Subcutaneous abdominal adipose tissue (tissue), 5 donors: ENCODE measurements around the gene CALR3.
"Not testable (repeated sequence)": the region's sequence is repeated elsewhere in the genome, so short reads cannot be mapped to it uniquely, and the experiment has no call there.

ENCODE experiments used
- H3K27ac ChIP-seq: one replicate; pipeline ENCODE4 v1.7.0; 2013; ENCODE audit warnings: low read depth, mild to moderate bottlenecking, inconsistent platforms, low read length, moderate library complexity
- H3K27me3 ChIP-seq, 5 donors: one replicate each; pipeline ENCODE4 v1.7.0; 2013; ENCODE audit warnings: low read length in 5 of 5, inconsistent platforms in 1 of 5; ENCODE audit not compliant: control insufficient read depth in 5 of 5, insufficient read depth in 4 of 5
- H3K36me3 ChIP-seq, 5 donors: one replicate each; pipeline ENCODE4 v1.7.0; 2013; ENCODE audit warnings: low read length in 5 of 5; ENCODE audit not compliant: control insufficient read depth in 5 of 5, insufficient read depth in 5 of 5
- H3K4me1 ChIP-seq, 5 donors: one replicate each; pipeline ENCODE4 v1.7.0; 2013; ENCODE audit warnings: low read length in 5 of 5, mild to moderate bottlenecking in 3 of 5, moderate library complexity in 1 of 5; ENCODE audit not compliant: control insufficient read depth in 5 of 5, insufficient read depth in 5 of 5
- H3K4me3 ChIP-seq, 5 donors: one replicate each; pipeline ENCODE4 v1.7.0; 2013; ENCODE audit warnings: low read length in 5 of 5, low read depth in 1 of 5
- H3K9ac ChIP-seq, 5 donors: one replicate each; pipeline ENCODE4 v1.7.0; 2013; ENCODE audit warnings: low read length in 5 of 5, mild to moderate bottlenecking in 4 of 5, moderate library complexity in 3 of 5
- H3K9me3 ChIP-seq, 5 donors: one replicate each; pipeline ENCODE4 v1.7.0; 2013; ENCODE audit warnings: low read length in 5 of 5; ENCODE audit not compliant: control insufficient read depth in 5 of 5
- donor health status: healthy.
- donor health status: healthy.
- donor health status: healthy.
- donor health status: healthy.
- donor health status: healthy.

CALR3 gene

DNA sequence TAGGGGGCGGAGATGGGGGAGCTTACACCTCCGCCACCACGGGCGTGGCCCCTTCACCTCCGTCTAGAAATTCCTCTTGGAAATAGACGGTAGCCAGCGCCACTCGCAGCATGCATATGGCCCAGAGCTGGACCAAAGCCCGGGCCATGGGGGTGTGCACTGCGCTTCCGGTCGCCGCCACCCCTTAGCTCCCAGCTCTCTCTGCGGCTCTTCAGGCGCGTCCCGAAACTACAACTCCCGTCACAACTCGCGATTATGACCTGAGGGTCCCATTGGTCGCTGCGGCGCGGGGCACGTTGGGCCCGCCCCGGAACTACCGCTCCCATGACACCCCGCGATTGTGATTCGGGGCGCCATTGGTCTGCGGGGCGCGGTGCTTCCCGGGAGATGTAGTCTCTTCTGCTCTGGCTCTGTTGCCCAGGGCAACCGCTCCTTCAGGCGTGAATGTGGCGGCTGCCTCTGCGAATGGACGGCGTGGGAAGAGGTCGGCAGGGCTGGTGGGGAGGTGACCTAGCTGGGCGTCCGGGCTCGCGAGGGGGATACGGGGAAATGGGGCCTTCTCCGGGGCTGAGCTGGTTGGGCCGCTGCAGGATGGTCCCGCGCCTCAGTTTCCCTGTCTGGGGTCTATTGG, at the start of gene CALR3, which contains the start of gene C19orf44:
Gene CALR3 (minus strand): TSS at position 186 of the 631 bp plus-strand sequence. CDS start 38 bp downstream, at position 148.
Gene C19orf44 (plus strand): TSS at position 413 of the 631 bp plus-strand sequence. CDS start 4,399 bp downstream, outside the sequence.
- H3K27me3 ChIP-seq: no peaks in the 10 kb centered on the region
- peak within 1 kb of the TSS; percentile 48 to 81 (median 64) for H3K9ac ChIP-seq
- H3K27ac ChIP-seq: peak within 1 kb of the TSS; percentile 54
- H3K36me3 ChIP-seq: peaks cover 0 to 6% (median 0%) of the 10 kb centered on the region in 5 donors
- peaks cover 2 to 16% (median 15%) of the 10 kb centered on the region in 5 donors for H3K4me1 ChIP-seq
- H3K9me3 ChIP-seq: no peaks in the 10 kb centered on the region
- peak within 1 kb of the TSS; percentile 70 to 90 (median 84) for H3K4me3 ChIP-seq

GRCh38 chr19:16544473-16545231, 48.7 kb upstream of the CALR3 start:
- Histone ChIP-seq H3K9me3 (no peaks in the 10 kb centered on the region), H3K4me3 (no peak overlapping the region), H3K27ac (no peak overlapping the region), H3K4me1 (peaks cover 5 to 33% (median 27%) of the 10 kb centered on the region in 5 donors), H3K36me3 (peaks cover 0 to 4% (median 2%) of the 10 kb centered on the region in 5 donors), H3K27me3 (no peaks in the 10 kb centered on the region), H3K9ac (no peak overlapping the region)

DNA sequence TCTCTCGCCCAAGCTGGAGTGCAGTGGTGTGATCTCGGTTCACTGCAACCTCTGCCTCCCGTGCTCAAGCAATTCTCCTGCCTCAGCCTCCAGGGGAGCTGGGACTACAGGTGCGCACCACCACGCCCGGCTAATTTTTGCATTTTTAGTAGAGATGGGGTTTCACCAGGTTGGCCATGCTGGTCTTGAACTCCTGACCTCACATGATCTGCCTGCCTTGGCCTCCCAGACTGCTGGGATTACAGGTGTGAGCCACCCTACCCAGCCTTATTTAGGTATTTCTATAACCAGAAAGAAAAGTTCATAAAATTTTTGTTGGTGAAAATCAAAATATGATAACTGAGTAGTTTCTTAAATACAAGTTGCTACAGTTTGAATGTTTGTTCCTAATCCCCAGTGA, 47.8 kb upstream of the CALR3 start:
- not testable (repeated sequence) for H3K9me3 ChIP-seq, H3K27ac ChIP-seq, H3K4me3 ChIP-seq, H3K27me3 ChIP-seq, H3K36me3 ChIP-seq, H3K9ac ChIP-seq
- H3K4me1 ChIP-seq: peaks cover 5 to 36% (median 31%) of the 10 kb centered on the region in 5 donors

DNA sequence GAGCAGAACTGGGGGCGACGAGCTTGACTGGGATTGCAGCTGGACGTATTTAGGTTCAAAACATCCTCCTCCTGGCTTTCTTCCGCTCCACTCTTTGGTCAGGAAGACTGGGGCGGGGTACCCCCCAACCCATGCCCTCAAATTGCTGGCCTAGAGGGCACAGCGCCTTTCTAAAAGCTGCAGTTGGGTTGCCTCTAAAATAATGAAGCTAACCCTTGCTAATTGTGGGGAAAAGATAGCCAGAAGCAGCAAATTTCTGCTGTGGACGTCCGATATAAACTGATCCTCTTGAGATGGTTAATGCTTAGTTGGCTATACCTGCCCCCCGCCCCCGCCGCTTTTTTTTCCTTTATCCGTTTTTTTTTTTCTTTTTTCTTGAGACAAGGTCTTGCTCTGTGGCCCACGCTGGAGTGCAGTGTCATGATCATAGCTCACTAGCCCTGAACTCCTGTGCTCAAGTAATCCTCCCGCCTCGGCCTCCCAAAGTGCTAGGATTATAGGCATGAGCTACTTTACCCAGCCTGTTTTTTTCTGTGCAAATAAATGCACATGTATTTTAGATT, 47.0 kb upstream of the CALR3 start:
- peak overlapping the region; percentile 87 to 96 (median 92) for H3K4me3 ChIP-seq
- H3K27me3 ChIP-seq: no peaks in the 10 kb centered on the region
- peak overlapping the region; percentile 63 to 97 (median 90) for H3K9ac ChIP-seq
- H3K4me1 ChIP-seq: peaks cover 5 to 36% (median 32%) of the 10 kb centered on the region in 5 donors
- peak overlapping the region; percentile 81 for H3K27ac ChIP-seq
- no peaks in the 10 kb centered on the region for H3K9me3 ChIP-seq
- peaks cover 0 to 16% (median 6%) of the 10 kb centered on the region in 5 donors for H3K36me3 ChIP-seq

- Histone ChIP-seq H3K27me3 (no peaks in the 10 kb centered on the region), H3K4me3 (peak within 1 kb of the TSS; percentile 87 to 96 (median 92)), H3K4me1 (peaks cover 5 to 36% (median 34%) of the 10 kb centered on the region in 5 donors), H3K9ac (peak within 1 kb of the TSS; percentile 84 to 97 (median 90)), H3K36me3 (peaks cover 0 to 23% (median 13%) of the 10 kb centered on the region in 5 donors), H3K27ac (peak within 1 kb of the TSS; percentile 81), H3K9me3 (no peaks in the 10 kb centered on the region)
Measured at GRCh38 chr19:16542045-16542909, 46.3 kb upstream of the CALR3 start, which contains the start of gene CHERP. Gene CHERP (minus strand): TSS chr19:16542437. CDS start chr19:16542378, 59 bp downstream.

- Histone ChIP-seq H3K36me3 (peaks cover 0 to 29% (median 19%) of the 10 kb centered on the region in 5 donors), H3K4me3 (peak overlapping the region; percentile 87 to 96 (median 88)), H3K9me3 (no peaks in the 10 kb centered on the region), H3K4me1 (peaks cover 5 to 36% (median 34%) of the 10 kb centered on the region in 5 donors), H3K27me3 (no peaks in the 10 kb centered on the region), H3K27ac (peak overlapping the region; percentile 81), H3K9ac (peak overlapping the region; percentile 84 to 97 (median 90))
Measured at GRCh38 chr19:16541526-16542044, 45.6 kb upstream of the CALR3 start.

- H3K9me3 ChIP-seq: no peaks in the 10 kb centered on the region
- peaks cover 0 to 33% (median 25%) of the 10 kb centered on the region in 5 donors for H3K36me3 ChIP-seq
- peaks cover 5 to 36% (median 34%) of the 10 kb centered on the region in 5 donors for H3K4me1 ChIP-seq
- H3K27me3 ChIP-seq: no peaks in the 10 kb centered on the region
- H3K9ac ChIP-seq: peak overlapping the region; percentile 84 to 97 (median 90)
- H3K27ac ChIP-seq: peak overlapping the region; percentile 81
- peak overlapping the region; percentile 87 to 96 (median 88) for H3K4me3 ChIP-seq
Measured at GRCh38 chr19:16540948-16541347, 45.0 kb upstream of the CALR3 start.

GRCh38 chr19:16537111-16537510, 41.1 kb upstream of the CALR3 start:
- H3K36me3 ChIP-seq: peaks cover 2 to 71% (median 63%) of the 10 kb centered on the region in 5 donors

DNA sequence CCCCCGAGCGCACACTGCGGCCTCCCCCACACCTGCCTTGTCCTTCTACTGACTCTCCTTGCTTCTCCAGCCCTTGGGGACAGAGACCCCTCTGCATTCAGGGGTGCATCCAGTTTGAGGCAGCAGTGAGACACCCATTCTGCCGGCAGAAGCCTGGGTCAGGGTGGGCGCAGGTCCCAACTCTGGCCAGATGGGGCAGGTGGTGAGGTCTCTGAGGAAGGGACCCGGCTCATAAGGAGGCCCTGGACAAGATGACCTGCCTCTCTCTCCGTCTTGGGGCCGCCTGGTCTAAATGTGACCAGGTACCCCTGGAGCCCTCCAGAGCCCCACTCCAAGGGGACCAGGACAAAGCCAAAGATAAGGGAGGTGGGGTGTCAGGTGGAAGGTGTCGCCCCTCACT, 40.2 kb upstream of the CALR3 start:
- Histone ChIP-seq H3K9me3 (no peaks in the 10 kb centered on the region), H3K27me3 (no peaks in the 10 kb centered on the region), H3K27ac (no peak overlapping the region), H3K36me3 (peaks cover 2 to 81% (median 73%) of the 10 kb centered on the region in 5 donors), H3K4me3 (no peak overlapping the region), H3K9ac (no peak overlapping the region), H3K4me1 (peaks cover 3 to 16% (median 15%) of the 10 kb centered on the region in 5 donors)

More at GRCh38 chr19:16537111-16537510, 41.1 kb upstream of the CALR3 start:
- no peak overlapping the region for H3K4me3 ChIP-seq
- peaks cover 5 to 24% (median 23%) of the 10 kb centered on the region in 5 donors for H3K4me1 ChIP-seq
- no peaks in the 10 kb centered on the region for H3K9me3 ChIP-seq
- H3K27ac ChIP-seq: no peak overlapping the region
- H3K27me3 ChIP-seq: no peaks in the 10 kb centered on the region
- H3K9ac ChIP-seq: no peak overlapping the region
